HepG2 (cell line): ENCODE data around the gene CCDC142. TPM values are rescaled to one million over a fixed set of nuclear protein-coding genes. Genes with fewer than 3 reads are reported as not detected.
A peak's percentile ranks its signal among the peaks of the same experiment; 100 is the strongest.

Experiments
- DNMT1 ChIP-seq: sonication (generic); formaldehyde crosslinking; IDR thresholded peaks from 2 replicates; pipeline ENCODE4 v1.5.1; 2020; ENCODE audit warnings: mild to moderate bottlenecking, missing genetic modification reagents
- FOXJ3 ChIP-seq: sonication (generic); formaldehyde crosslinking; IDR thresholded peaks from 2 replicates; pipeline ENCODE4 v1.4.0; 2020; ENCODE audit warnings: missing genetic modification reagents, mild to moderate bottlenecking, borderline replicate concordance
- GTF3A ChIP-seq: sonication (generic); formaldehyde crosslinking; conservative IDR thresholded peaks from 2 replicates; pipeline ENCODE4 v1.4.0; 2020; ENCODE audit warnings: mild to moderate bottlenecking, missing genetic modification reagents
- KLF11 ChIP-seq: IDR thresholded peaks from 2 replicates; pipeline ENCODE4 v1.6.1; 2016; ENCODE audit warnings: missing compliant biosample characterization
- KLF16 ChIP-seq, 2 experiments: sonication (generic) in 1 of 2; formaldehyde crosslinking in 1 of 2; IDR thresholded peaks; 2 replicates each; pipeline versions ENCODE4 v1.6.1 to v1.8.0; 2016 to 2023; ENCODE audit warnings: missing genetic modification reagents in 2 of 2, missing compliant biosample characterization in 1 of 2
- MTF2 ChIP-seq: sonication (generic); formaldehyde crosslinking; IDR thresholded peaks from 2 replicates; pipeline ENCODE4 v1.5.0; 2020; ENCODE audit warnings: missing genetic modification reagents, borderline replicate concordance
- PAWR ChIP-seq: sonication (generic); formaldehyde crosslinking; IDR thresholded peaks from 2 replicates; pipeline ENCODE4 v1.4.0; 2020; ENCODE audit warnings: missing genetic modification reagents, mild to moderate bottlenecking, borderline replicate concordance
- SCMH1 ChIP-seq: sonication (generic); formaldehyde crosslinking; IDR thresholded peaks from 2 replicates; pipeline ENCODE4 v1.9.0; 2021; ENCODE audit warnings: missing genetic modification reagents, mild to moderate bottlenecking, borderline replicate concordance
- SETDB1 ChIP-seq: sonication (generic); formaldehyde crosslinking; IDR thresholded peaks from 2 replicates; pipeline ENCODE4 v1.5.1; 2020; ENCODE audit warnings: missing genetic modification reagents, mild to moderate bottlenecking, borderline replicate concordance
- ZNF18 ChIP-seq: sonication (generic); formaldehyde crosslinking; IDR thresholded peaks from 2 replicates; pipeline ENCODE4 v1.8.0; 2022; ENCODE audit warnings: mild to moderate bottlenecking, missing genetic modification reagents; ENCODE audit not compliant: insufficient replicate concordance
- ZNF282 ChIP-seq: fragments of 450-650 bp; IDR thresholded peaks from 2 replicates; pipeline ENCODE4 v1.6.1; 2018; ENCODE audit not compliant: partially characterized antibody
- ZNF468 ChIP-seq: sonication (generic); formaldehyde crosslinking; IDR thresholded peaks from 2 replicates; pipeline ENCODE4 v1.8.0; 2022; ENCODE audit warnings: mild to moderate bottlenecking, moderate library complexity, missing genetic modification reagents
- ZNF530 ChIP-seq: sonication (generic); formaldehyde crosslinking; IDR thresholded peaks from 2 replicates; pipeline ENCODE4 v1.5.0; 2020; ENCODE audit warnings: low read depth, mild to moderate bottlenecking, missing genetic modification reagents
- ZNF564 ChIP-seq: sonication (generic); formaldehyde crosslinking; IDR thresholded peaks from 2 replicates; pipeline ENCODE4 v1.8.1; 2023; ENCODE audit warnings: mild to moderate bottlenecking, missing genetic modification reagents
- ZNF674 ChIP-seq: sonication (generic); formaldehyde crosslinking; IDR thresholded peaks from 2 replicates; pipeline ENCODE4 v1.5.0; 2020; ENCODE audit warnings: low read depth, mild to moderate bottlenecking, missing genetic modification reagents
- ZNF768 ChIP-seq: sonication (generic); formaldehyde crosslinking; IDR thresholded peaks from 2 replicates; pipeline ENCODE4 v1.4.0; 2020; ENCODE audit warnings: missing genetic modification reagents
- polyA plus RNA-seq, 8 experiments: library from polyadenylated mRNA; depleted of rRNA in 3 of 8; stranded (reverse) in 7 of 8; unstranded in 1 of 8; fragments of >200 nt; fragmentation: Illumina TruSeq in 4 of 8; extraction: Trizol in 4 of 8; gene quantifications; 2 replicates each; pipeline versions ENCODE4 v1.2.1 to v1.2.3, GENCODE V29; 2011 to 2016; ENCODE audit warnings: low read depth in 4 of 8, missing spikeins in 1 of 8, mixed read lengths in 1 of 8; ENCODE audit not compliant: insufficient read depth in 1 of 8
- total RNA-seq, 5 experiments: library from RNA; depleted of rRNA; stranded (reverse); fragments of >200 nt; fragmentation: Illumina TruSeq; extraction: Trizol; gene quantifications; 2 replicates each; pipeline ENCODE4 v1.2.3, GENCODE V29; 2016; ENCODE audit warnings: low read depth in 1 of 5
- TF ChIP-seq, protein P1 (sequence below), 2 experiments: sonication (generic) in 1 of 2; formaldehyde crosslinking in 1 of 2; IDR thresholded peaks; 2 replicates each; pipeline versions ENCODE4 v1.6.1 to v1.9.0; 2014 to 2022; ENCODE audit warnings: antibody characterized with exemption in 1 of 2, borderline replicate concordance in 1 of 2, inconsistent platforms in 1 of 2, low read depth in 1 of 2, missing genetic modification reagents in 1 of 2
- TF ChIP-seq, protein P2 (sequence below): sonication (generic); formaldehyde crosslinking; IDR thresholded peaks from 2 replicates; pipeline ENCODE4 v1.4.0; 2020; ENCODE audit warnings: missing genetic modification reagents, mild to moderate bottlenecking, borderline replicate concordance
- TF ChIP-seq, protein P3 (sequence below): sonication (generic); formaldehyde crosslinking; IDR thresholded peaks from 2 replicates; pipeline ENCODE4 v1.4.0; 2020; ENCODE audit warnings: mild to moderate bottlenecking, missing genetic modification reagents

Gene CCDC142
- total and polyA plus RNA-seq, 2 of the 13 experiments (the other 11 are each of a cell fraction or from before 2014, with no cell fraction given): 14.7 to 30.4 TPM

DNA sequence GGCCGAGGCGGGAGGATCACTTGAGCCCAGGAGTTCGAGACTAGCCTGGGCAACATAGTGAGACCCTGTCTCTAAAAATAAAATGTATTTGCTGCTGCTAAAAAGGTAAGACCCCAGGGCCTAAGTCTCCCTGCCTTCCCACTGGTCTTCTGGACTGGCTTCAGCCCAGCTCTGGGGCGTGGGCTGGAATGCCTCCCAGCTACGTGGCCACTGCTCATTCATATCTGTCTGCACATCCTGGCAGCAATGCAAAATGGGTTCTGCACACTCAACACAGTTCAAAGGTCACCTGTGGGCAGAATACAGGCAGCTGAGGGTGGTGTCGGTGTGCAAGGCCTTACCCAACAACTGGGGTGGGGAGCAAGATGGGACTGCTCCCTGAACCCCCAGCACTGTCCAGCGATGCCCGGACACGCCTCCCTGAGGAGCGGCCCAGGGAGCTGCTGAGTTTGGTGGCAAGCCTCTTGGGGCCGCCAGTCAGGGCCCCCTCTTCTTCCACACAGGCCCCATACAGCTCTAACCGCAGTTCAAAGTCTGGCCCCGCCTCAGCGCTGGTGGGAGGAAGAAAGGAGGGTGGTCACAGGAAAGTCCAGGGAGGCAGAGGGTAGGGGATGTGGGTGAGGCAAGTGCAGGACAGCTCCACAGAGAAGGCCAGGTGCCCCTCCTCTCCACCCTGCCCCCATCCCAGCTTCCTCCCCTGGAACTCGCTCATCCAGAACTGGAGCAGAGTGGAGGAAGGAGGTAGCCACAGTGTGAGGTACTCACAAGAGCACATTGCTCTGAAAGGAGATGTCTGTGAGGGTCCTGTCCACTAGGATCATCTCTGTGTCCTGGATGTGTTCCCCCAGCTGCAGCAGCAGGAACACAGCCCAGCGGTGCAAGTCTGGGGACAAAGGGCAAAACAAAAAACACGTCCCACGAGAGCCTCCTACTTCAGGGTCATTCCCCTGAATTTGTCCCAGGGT lies 53.0 kb downstream of the CCDC142 start (continued):
- TF ChIP-seq, protein P1, sequence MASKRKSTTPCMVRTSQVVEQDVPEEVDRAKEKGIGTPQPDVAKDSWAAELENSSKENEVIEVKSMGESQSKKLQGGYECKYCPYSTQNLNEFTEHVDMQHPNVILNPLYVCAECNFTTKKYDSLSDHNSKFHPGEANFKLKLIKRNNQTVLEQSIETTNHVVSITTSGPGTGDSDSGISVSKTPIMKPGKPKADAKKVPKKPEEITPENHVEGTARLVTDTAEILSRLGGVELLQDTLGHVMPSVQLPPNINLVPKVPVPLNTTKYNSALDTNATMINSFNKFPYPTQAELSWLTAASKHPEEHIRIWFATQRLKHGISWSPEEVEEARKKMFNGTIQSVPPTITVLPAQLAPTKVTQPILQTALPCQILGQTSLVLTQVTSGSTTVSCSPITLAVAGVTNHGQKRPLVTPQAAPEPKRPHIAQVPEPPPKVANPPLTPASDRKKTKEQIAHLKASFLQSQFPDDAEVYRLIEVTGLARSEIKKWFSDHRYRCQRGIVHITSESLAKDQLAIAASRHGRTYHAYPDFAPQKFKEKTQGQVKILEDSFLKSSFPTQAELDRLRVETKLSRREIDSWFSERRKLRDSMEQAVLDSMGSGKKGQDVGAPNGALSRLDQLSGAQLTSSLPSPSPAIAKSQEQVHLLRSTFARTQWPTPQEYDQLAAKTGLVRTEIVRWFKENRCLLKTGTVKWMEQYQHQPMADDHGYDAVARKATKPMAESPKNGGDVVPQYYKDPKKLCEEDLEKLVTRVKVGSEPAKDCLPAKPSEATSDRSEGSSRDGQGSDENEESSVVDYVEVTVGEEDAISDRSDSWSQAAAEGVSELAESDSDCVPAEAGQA (IDR thresholded peaks at IDR 0.05; ENCODE audit: low read depth): peak; percentile 73
- TF ChIP-seq, protein P1 (CRISPR knock-in tag; IDR thresholded peaks at IDR 0.05; ENCODE audit: borderline replicate concordance): no peak
- TF ChIP-seq KLF11 (CRISPR knock-in tag) (peak; percentile 67), MTF2 (CRISPR knock-in tag) (no peak), ZNF18 (CRISPR knock-in tag) (no peak), ZNF468 (CRISPR knock-in tag) (no peak), ZNF564 (CRISPR knock-in tag) (0 out of 2 replicates have a peak, but pooled peaks have one; percentile 65), KLF16 (CRISPR knock-in tag; IDR thresholded peaks at IDR 0.05) (peak in 1 of 2 experiments; percentile 82; a peak in 2 of 4 replicates), SETDB1 (no peak), ZNF530 (no peak), ZNF674 (CRISPR knock-in tag) (no peak), GTF3A (CRISPR knock-in tag) (no peak), ZNF282 (no peak), PAWR (CRISPR knock-in tag) (no peak), ZNF768 (peak; percentile 13; the same call in 1 of the 2 replicates), SCMH1 (CRISPR knock-in tag) (no peak), FOXJ3 (CRISPR knock-in tag) (no peak), DNMT1 (CRISPR knock-in tag) (peak; percentile 92; the same call in 1 of the 2 replicates)
- TF ChIP-seq, protein P2, sequence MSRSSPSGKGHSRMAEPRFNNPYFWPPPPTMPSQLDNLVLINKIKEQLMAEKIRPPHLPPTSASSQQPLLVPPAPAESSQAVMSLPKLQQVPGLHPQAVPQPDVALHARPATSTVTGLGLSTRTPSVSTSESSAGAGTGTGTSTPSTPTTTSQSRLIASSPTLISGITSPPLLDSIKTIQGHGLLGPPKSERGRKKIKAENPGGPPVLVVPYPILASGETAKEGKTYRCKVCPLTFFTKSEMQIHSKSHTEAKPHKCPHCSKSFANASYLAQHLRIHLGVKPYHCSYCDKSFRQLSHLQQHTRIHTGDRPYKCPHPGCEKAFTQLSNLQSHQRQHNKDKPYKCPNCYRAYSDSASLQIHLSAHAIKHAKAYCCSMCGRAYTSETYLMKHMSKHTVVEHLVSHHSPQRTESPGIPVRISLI (CRISPR knock-in tag): no peak
- TF ChIP-seq, protein P3, sequence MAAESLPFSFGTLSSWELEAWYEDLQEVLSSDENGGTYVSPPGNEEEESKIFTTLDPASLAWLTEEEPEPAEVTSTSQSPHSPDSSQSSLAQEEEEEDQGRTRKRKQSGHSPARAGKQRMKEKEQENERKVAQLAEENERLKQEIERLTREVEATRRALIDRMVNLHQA (CRISPR knock-in tag): no peak
